Thoracic aorta (tissue), 2 donors: Measurements from ENCODE around the gene ILDR2. TPM values are rescaled to one million over a fixed set of nuclear protein-coding genes. Genes with fewer than 3 reads are reported as not detected.

Experiments
- ATAC-seq: fragments of 150-250 bp; one replicate; pipeline ENCODE4 v1.8.0; 2017; ENCODE audit warnings: low read depth; ENCODE audit not compliant: insufficient number of reproducible peaks, low FRiP score
- DNase-seq: peaks from one replicate; pipeline ENCODE4 v3.0.0-alpha.2; 2020; ENCODE audit warnings: low spot score
- H3K27ac ChIP-seq, 2 donors: fragments of 200-600 bp; sonication (generic); 1 replicate in 1 of 2; 2 replicates in 1 of 2; pipeline ENCODE4 v1.5.1; 2016; ENCODE audit warnings: mild to moderate bottlenecking in 2 of 2, moderate library complexity in 2 of 2
- H3K27me3 ChIP-seq: fragments of 200-600 bp; sonication (generic); replicated peaks from 2 replicates; pipeline ENCODE4 v1.6.0; 2016; ENCODE audit warnings: mild to moderate bottlenecking; ENCODE audit not compliant: insufficient read depth
- H3K36me3 ChIP-seq: fragments of 200-600 bp; sonication (generic); one replicate; pipeline ENCODE4 v1.5.1; 2016
- H3K4me1 ChIP-seq, 2 donors: fragments of 200-600 bp; sonication (generic); 1 replicate in 1 of 2; 2 replicates in 1 of 2; pipeline versions ENCODE4 v1.5.1 to v1.6.0; 2016; ENCODE audit warnings: low read depth in 2 of 2, mild to moderate bottlenecking in 1 of 2; ENCODE audit not compliant: control insufficient read depth in 1 of 2
- H3K4me3 ChIP-seq: fragments of 200-600 bp; sonication (generic); 2 replicates; pipeline ENCODE4 v1.5.1; 2016; ENCODE audit warnings: mild to moderate bottlenecking
- H3K9me3 ChIP-seq: fragments of 200-600 bp; sonication (generic); 2 replicates; pipeline ENCODE4 v1.5.1; 2016
- total RNA-seq, 2 donors: library from RNA; depleted of rRNA; stranded (reverse); fragments of >200 nt; gene quantifications; one replicate each; pipeline versions ENCODE4 v1.1.0 to v1.2.3, GENCODE V29; 2016
- TF ChIP-seq, protein P1 (sequence below): fragments of 200-600 bp; sonication (generic); IDR thresholded peaks from one replicate; pipeline ENCODE4 v1.5.1; 2019; ENCODE audit warnings: antibody characterized with exemption

ILDR2 gene
- total RNA-seq, 2 donors from 2014 or later = 0.85 TPM; not detected in 1

- H3K4me1 ChIP-seq = peaks cover 0 to 17% of the 10 kb centered on the region in 2 donors
- H3K27me3 ChIP-seq = no peaks in the 10 kb centered on the region
- H3K36me3 ChIP-seq = peaks cover 16% of the 10 kb centered on the region
- no peak overlapping the region for H3K4me3 ChIP-seq
- DNase-seq (no peak), ATAC-seq (no peak)
- TF ChIP-seq, protein P1, sequence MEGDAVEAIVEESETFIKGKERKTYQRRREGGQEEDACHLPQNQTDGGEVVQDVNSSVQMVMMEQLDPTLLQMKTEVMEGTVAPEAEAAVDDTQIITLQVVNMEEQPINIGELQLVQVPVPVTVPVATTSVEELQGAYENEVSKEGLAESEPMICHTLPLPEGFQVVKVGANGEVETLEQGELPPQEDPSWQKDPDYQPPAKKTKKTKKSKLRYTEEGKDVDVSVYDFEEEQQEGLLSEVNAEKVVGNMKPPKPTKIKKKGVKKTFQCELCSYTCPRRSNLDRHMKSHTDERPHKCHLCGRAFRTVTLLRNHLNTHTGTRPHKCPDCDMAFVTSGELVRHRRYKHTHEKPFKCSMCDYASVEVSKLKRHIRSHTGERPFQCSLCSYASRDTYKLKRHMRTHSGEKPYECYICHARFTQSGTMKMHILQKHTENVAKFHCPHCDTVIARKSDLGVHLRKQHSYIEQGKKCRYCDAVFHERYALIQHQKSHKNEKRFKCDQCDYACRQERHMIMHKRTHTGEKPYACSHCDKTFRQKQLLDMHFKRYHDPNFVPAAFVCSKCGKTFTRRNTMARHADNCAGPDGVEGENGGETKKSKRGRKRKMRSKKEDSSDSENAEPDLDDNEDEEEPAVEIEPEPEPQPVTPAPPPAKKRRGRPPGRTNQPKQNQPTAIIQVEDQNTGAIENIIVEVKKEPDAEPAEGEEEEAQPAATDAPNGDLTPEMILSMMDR = no peak
- peak overlapping the region in 1 of 2 donors; percentile 27 for H3K27ac ChIP-seq
- H3K9me3 ChIP-seq = no peaks in the 10 kb centered on the region
Observed at GRCh38 chr1:166865926-166866325, 109.4 kb downstream of the ILDR2 start.

GRCh38 chr1:166859597-166859996 lies 115.7 kb downstream of the ILDR2 start:
- DNase-seq (no peak), ATAC-seq (no peak)
- Histone ChIP-seq H3K4me3 (no peak overlapping the region), H3K9me3 (no peaks in the 10 kb centered on the region), H3K4me1 (no peaks in the 10 kb centered on the region), H3K27ac (no peak overlapping the region), H3K36me3 (peaks cover 30% of the 10 kb centered on the region), H3K27me3 (no peaks in the 10 kb centered on the region)
- TF ChIP-seq, protein P1 = no peak

GRCh38 chr1:166858726-166859419 lies 116.5 kb downstream of the ILDR2 start:
- no peaks in the 10 kb centered on the region for H3K4me1 ChIP-seq
- H3K27me3 ChIP-seq = no peaks in the 10 kb centered on the region
- H3K27ac ChIP-seq = no peak overlapping the region
- H3K36me3 ChIP-seq = peaks cover 35% of the 10 kb centered on the region
- no peak for ATAC-seq
- no peaks in the 10 kb centered on the region for H3K9me3 ChIP-seq
- no peak for DNase-seq
- H3K4me3 ChIP-seq = no peak overlapping the region
- TF ChIP-seq, protein P1 = no peak

Other genes with a start within 250 kb of the ILDR2 start
- 10 to 100 TPM; 33.7 to 54.6 TPM for gene POGK, start 136.1 kb downstream of the ILDR2 start, total RNA-seq
- 1 to 10 TPM; 5.7 to 6.5 TPM for gene TADA1, start 99.3 kb downstream of the ILDR2 start, total RNA-seq
- gene MAEL, start 13.7 kb upstream of the ILDR2 start, total RNA-seq = not detected
- not detected for gene GPA33, start 114.8 kb upstream of the ILDR2 start, total RNA-seq
- gene STYXL2, start 118.5 kb upstream of the ILDR2 start, total RNA-seq = 10 to 100 TPM in 1 of 2 donors, 1 to 10 TPM in 1; 5.8 to 21.9 TPM
- gene POU2F1, start 245.3 kb upstream of the ILDR2 start, total RNA-seq = 10 to 100 TPM; 15.3 to 25.5 TPM